ENCODE data around the gene TMEM168.
"Not testable (repeated sequence)": the region's sequence is repeated elsewhere in the genome, so short reads cannot be mapped to it uniquely, and the experiment has no call there.

The TMEM168 gene

GRCh38 chr7:112789817-112790585, at the start of gene TMEM168:
Gene TMEM168, minus strand, starts transcription at chr7:112790393. Its CDS starts 5,568 bp downstream, at chr7:112784825.
- peak; percentile 82 for DNase-seq

GRCh38 chr7:112835928-112836327, 45.7 kb upstream of the TMEM168 start:
- DNase-seq = not testable (repeated sequence)

GRCh38 chr7:112833082-112833481, 42.9 kb upstream of the TMEM168 start:
- no peak for DNase-seq

- DNase-seq = no peak
Observed at GRCh38 chr7:112830769-112831168, 40.6 kb upstream of the TMEM168 start.

- DNase-seq = no peak
Observed at GRCh38 chr7:112828696-112829095, 38.5 kb upstream of the TMEM168 start.

GRCh38 chr7:112821345-112821744, 31.2 kb upstream of the TMEM168 start:
- no peak for DNase-seq

- no peak for DNase-seq
Observed at GRCh38 chr7:112819536-112819935, 29.3 kb upstream of the TMEM168 start.

- DNase-seq = no peak
Observed at GRCh38 chr7:112806156-112806555, 16.0 kb upstream of the TMEM168 start.

- DNase-seq = no peak
Observed at GRCh38 chr7:112802406-112802805, 12.2 kb upstream of the TMEM168 start.

- no peak for DNase-seq
Observed at GRCh38 chr7:112800486-112800885, 10.3 kb upstream of the TMEM168 start.

- DNase-seq = no peak
Observed at GRCh38 chr7:112799448-112800120, 9.4 kb upstream of the TMEM168 start.

- no peak for DNase-seq
Observed at GRCh38 chr7:112798274-112799159, 8.3 kb upstream of the TMEM168 start.

- not testable (repeated sequence) for DNase-seq
Observed at GRCh38 chr7:112796552-112796951, 6.4 kb upstream of the TMEM168 start.

- DNase-seq = no peak
Observed at GRCh38 chr7:112792441-112792840, 2.2 kb upstream of the TMEM168 start.

GRCh38 chr7:112791465-112792168, 1.4 kb upstream of the TMEM168 start:
- DNase-seq = no peak

- no peak for DNase-seq
Observed at GRCh38 chr7:112790586-112791003, 402 bp upstream of the TMEM168 start.

GRCh38 chr7:112789453-112789816, 758 bp downstream of the TMEM168 start:
- DNase-seq = no peak

GRCh38 chr7:112788778-112789343, 1.3 kb downstream of the TMEM168 start:
- no peak for DNase-seq

- DNase-seq = no peak
Observed at GRCh38 chr7:112784603-112785002, 5.6 kb downstream of the TMEM168 start.

GRCh38 chr7:112782498-112782897, 7.7 kb downstream of the TMEM168 start:
- no peak for DNase-seq

GRCh38 chr7:112781558-112781957, 8.6 kb downstream of the TMEM168 start:
- no peak for DNase-seq

- no peak for DNase-seq
Observed at GRCh38 chr7:112781110-112781509, 9.1 kb downstream of the TMEM168 start.
